Hepatocyte (in vitro differentiated cells): ENCODE results near the gene LSAMP.

Source experiments
- CTCF ChIP-seq: fragments of 200-600 bp; sonication (generic); IDR thresholded peaks from 2 replicates; pipeline ENCODE4 v1.5.1; 2016; ENCODE audit warnings: antibody characterized with exemption, mild to moderate bottlenecking; ENCODE audit not compliant: poor library complexity
- EZH2 ChIP-seq: fragments of 200-600 bp; sonication (generic); IDR thresholded peaks from 2 replicates; pipeline ENCODE4 v1.6.1; 2016; ENCODE audit warnings: antibody characterized with exemption, mild to moderate bottlenecking, borderline replicate concordance
- EZH2phosphoT487 ChIP-seq: fragments of 200-600 bp; sonication (generic); IDR thresholded peaks from one replicate; pipeline ENCODE4 v1.6.1; 2018; ENCODE audit warnings: antibody characterized with exemption, mild to moderate bottlenecking, low read depth, moderate library complexity; ENCODE audit not compliant: unreplicated experiment, severe bottlenecking

- TF ChIP-seq EZH2 (no peak), CTCF (no peak), EZH2phosphoT487 (no peak)
These were observed 147.1 kb downstream of the LSAMP start for GRCh38 chr3:116298151-116298550.
